GM13977 (cell line): ENCODE measurements around the gene SLC35A2.

Experiments
- DNase-seq: peaks from one replicate; pipeline ENCODE4 v3.0.0; 2012; ENCODE audit warnings: low spot score
- CTCF ChIP-seq: IDR thresholded peaks from 2 replicates; pipeline ENCODE4 v1.5.1; 2012; ENCODE audit warnings: mild to moderate bottlenecking, control low read depth; ENCODE audit not compliant: insufficient read depth; ENCODE audit errors: extremely low read depth, missing control alignments
- in situ Hi-C: fragments of 300-500 bp; cut with MboI; formaldehyde crosslinking; loops from one replicate; pipeline ENCODE4 v1.12.0; 2022; ENCODE audit warnings: low sequenced_read_pairs, low pct_unique_long_range_greater_than_20kb, mixed read lengths, inconsistent platforms; ENCODE audit not compliant: unreplicated experiment

The SLC35A2 gene

GRCh38 chrX:48897157-48897624 lies 14.3 kb downstream of the SLC35A2 start:
- in situ Hi-C loops, result no loop called here
- DNase-seq, result no peak

GRCh38 chrX:48896611-48897011 lies 14.8 kb downstream of the SLC35A2 start:
- no peak for DNase-seq
- in situ Hi-C loops, result no loop called here

More at GRCh38 chrX:48897157-48897624, 14.3 kb downstream of the SLC35A2 start:
- TF ChIP-seq CTCF, result no peak

GRCh38 chrX:48894891-48895290 lies 16.6 kb downstream of the SLC35A2 start:
- DNase-seq, result no peak
- no peak for TF ChIP-seq CTCF
- in situ Hi-C loops, result no loop called here

More at GRCh38 chrX:48896611-48897011, 14.8 kb downstream of the SLC35A2 start:
- TF ChIP-seq CTCF, result no peak

GRCh38 chrX:48893556-48894348 lies 17.7 kb downstream of the SLC35A2 start:
- DNase-seq, result no peak
- in situ Hi-C loops, result no loop called here
- TF ChIP-seq CTCF, result no peak

GRCh38 chrX:48892896-48893295 lies 18.6 kb downstream of the SLC35A2 start:
- TF ChIP-seq CTCF, result no peak
- in situ Hi-C loops, result no loop called here
- no peak for DNase-seq

GRCh38 chrX:48891402-48892288 lies 19.8 kb downstream of the SLC35A2 start:
- peak; percentile 54 for TF ChIP-seq CTCF
- in situ Hi-C loops, result no loop called here
- DNase-seq, result peak; percentile 72
